ENCODE measurements around the gene AMY2B.

Gene AMY2B

GRCh38 chr1:103527331-103527730, 44.1 kb upstream of the AMY2B start:
- Histone ChIP-seq H4K91ac (ENCODE audit: low read depth, low read length) (no peak overlapping the region), H2BK120ac (ENCODE audit: insufficient read depth, low read length, poor library complexity) (no peak overlapping the region), H3K4me1 (ENCODE audit: control insufficient read depth in 1 of 2, insufficient read depth in 2 of 2, low read length in 2 of 2) (no peaks in the 10 kb centered on the region), H2AK5ac (ENCODE audit: low read length) (no peak overlapping the region), H3K4ac (ENCODE audit: low read depth, low read length) (no peak overlapping the region), H3K9ac (ENCODE audit: low read length) (no peak overlapping the region), H3K79me1 (ENCODE audit: low read length) (peaks cover 7% of the 10 kb centered on the region), H2BK5ac (ENCODE audit: low read depth, low read length, poor library complexity) (no peak overlapping the region), H4K8ac (ENCODE audit: low read depth, low read length) (no peak overlapping the region), H4K12ac (ENCODE audit: low read depth, low read length) (no peak overlapping the region), H3K18ac (ENCODE audit: low read length) (no peak overlapping the region), H3K36me3 (ENCODE audit: control insufficient read depth in 1 of 2, insufficient read depth in 2 of 2, low read length in 2 of 2) (peaks cover 2% of the 10 kb centered on the region in 2 experiments), H3K4me3 (ENCODE audit: low read depth, low read length) (no peak overlapping the region), H3K27me3 (ENCODE audit: insufficient read depth, low read length) (no peaks in the 10 kb centered on the region), H3K27ac (ENCODE audit: low read depth, low read length) (no peak overlapping the region), H3K4me2 (ENCODE audit: low read length) (no peak overlapping the region), H3K79me2 (ENCODE audit: control insufficient read depth, insufficient read depth, low read length, poor library complexity) (peaks cover 3% of the 10 kb centered on the region), H2BK12ac (ENCODE audit: low read length) (no peak overlapping the region), H3K14ac (ENCODE audit: low read length) (no peak overlapping the region), H2AFZ (ENCODE audit: insufficient read depth, low read length, poor library complexity) (no peak overlapping the region), H3K23ac (ENCODE audit: low read length) (no peak overlapping the region), H3K9me3 (ENCODE audit: insufficient read depth, low read depth, low read length) (no peaks in the 10 kb centered on the region)
- no CpG with 5 or more reads among the region's 2 CpGs for WGBS (ENCODE audit: extremely low coverage, insufficient coverage, insufficient read length)
- no peak for DNase-seq

GRCh38 chr1:103529746-103530145, 41.6 kb upstream of the AMY2B start:
- Histone ChIP-seq H2AK5ac (ENCODE audit: low read length) (no peak overlapping the region), H2AFZ (ENCODE audit: insufficient read depth, low read length, poor library complexity) (no peak overlapping the region), H4K8ac (ENCODE audit: low read depth, low read length) (no peak overlapping the region), H3K9me3 (ENCODE audit: insufficient read depth, low read depth, low read length) (no peaks in the 10 kb centered on the region), H3K14ac (ENCODE audit: low read length) (no peak overlapping the region), H3K27ac (ENCODE audit: low read depth, low read length) (no peak overlapping the region), H4K12ac (ENCODE audit: low read depth, low read length) (no peak overlapping the region), H3K9ac (ENCODE audit: low read length) (no peak overlapping the region), H3K4me3 (ENCODE audit: low read depth, low read length) (no peak overlapping the region), H3K4ac (ENCODE audit: low read depth, low read length) (no peak overlapping the region), H3K79me2 (ENCODE audit: control insufficient read depth, insufficient read depth, low read length, poor library complexity) (peaks cover 3% of the 10 kb centered on the region), H3K18ac (ENCODE audit: low read length) (no peak overlapping the region), H3K4me1 (ENCODE audit: control insufficient read depth in 1 of 2, insufficient read depth in 2 of 2, low read length in 2 of 2) (no peaks in the 10 kb centered on the region), H4K91ac (ENCODE audit: low read depth, low read length) (no peak overlapping the region), H3K36me3 (ENCODE audit: control insufficient read depth in 1 of 2, insufficient read depth in 2 of 2, low read length in 2 of 2) (peaks cover 2% of the 10 kb centered on the region in 2 experiments), H2BK5ac (ENCODE audit: low read depth, low read length, poor library complexity) (no peak overlapping the region), H3K23ac (ENCODE audit: low read length) (no peak overlapping the region), H3K4me2 (ENCODE audit: low read length) (no peak overlapping the region), H2BK12ac (ENCODE audit: low read length) (no peak overlapping the region), H2BK120ac (ENCODE audit: insufficient read depth, low read length, poor library complexity) (no peak overlapping the region), H3K27me3 (ENCODE audit: insufficient read depth, low read length) (no peaks in the 10 kb centered on the region), H3K79me1 (ENCODE audit: low read length) (peaks cover 7% of the 10 kb centered on the region)
- no peak for DNase-seq
- no CpG with 5 or more reads among the region's 8 CpGs for WGBS (ENCODE audit: extremely low coverage, insufficient coverage, insufficient read length)

- H4K8ac ChIP-seq (ENCODE audit: low read depth, low read length): no peak overlapping the region
- H3K36me3 ChIP-seq (ENCODE audit: control insufficient read depth in 1 of 2, insufficient read depth in 2 of 2, low read length in 2 of 2): peaks cover 6 to 14% of the 10 kb centered on the region in 2 experiments
- H4K91ac ChIP-seq (ENCODE audit: low read depth, low read length): no peak overlapping the region
- H3K18ac ChIP-seq (ENCODE audit: low read length): no peak overlapping the region
- H3K79me2 ChIP-seq (ENCODE audit: control insufficient read depth, insufficient read depth, low read length, poor library complexity): no peaks in the 10 kb centered on the region
- no peak overlapping the region for H3K4me3 ChIP-seq (ENCODE audit: low read depth, low read length)
- no CpG with 5 or more reads among the region's 2 CpGs for WGBS (ENCODE audit: extremely low coverage, insufficient coverage, insufficient read length)
- no peak overlapping the region for H2AK5ac ChIP-seq (ENCODE audit: low read length)
- no peak overlapping the region for H2BK120ac ChIP-seq (ENCODE audit: insufficient read depth, low read length, poor library complexity)
- no peaks in the 10 kb centered on the region for H3K79me1 ChIP-seq (ENCODE audit: low read length)
- no peak overlapping the region for H3K4ac ChIP-seq (ENCODE audit: low read depth, low read length)
- no peak overlapping the region for H3K9ac ChIP-seq (ENCODE audit: low read length)
- no peak overlapping the region for H2AFZ ChIP-seq (ENCODE audit: insufficient read depth, low read length, poor library complexity)
- H3K27ac ChIP-seq (ENCODE audit: low read depth, low read length): no peak overlapping the region
- H3K4me2 ChIP-seq (ENCODE audit: low read length): no peak overlapping the region
- H3K9me3 ChIP-seq (ENCODE audit: insufficient read depth, low read depth, low read length): no peaks in the 10 kb centered on the region
- H3K14ac ChIP-seq (ENCODE audit: low read length): no peak overlapping the region
- H3K23ac ChIP-seq (ENCODE audit: low read length): no peak overlapping the region
- no peak overlapping the region for H2BK5ac ChIP-seq (ENCODE audit: low read depth, low read length, poor library complexity)
- H3K27me3 ChIP-seq (ENCODE audit: insufficient read depth, low read length): no peaks in the 10 kb centered on the region
- H3K4me1 ChIP-seq (ENCODE audit: control insufficient read depth in 1 of 2, insufficient read depth in 2 of 2, low read length in 2 of 2): no peaks in the 10 kb centered on the region
- no peak overlapping the region for H4K12ac ChIP-seq (ENCODE audit: low read depth, low read length)
- no peak for DNase-seq
- no peak overlapping the region for H2BK12ac ChIP-seq (ENCODE audit: low read length)
These were observed 33.2 kb upstream of the AMY2B start for GRCh38 chr1:103538226-103538625.

- Histone ChIP-seq H3K79me2 (ENCODE audit: control insufficient read depth, insufficient read depth, low read length, poor library complexity) (no peaks in the 10 kb centered on the region), H4K12ac (ENCODE audit: low read depth, low read length) (no peak overlapping the region), H3K27me3 (ENCODE audit: insufficient read depth, low read length) (no peaks in the 10 kb centered on the region), H3K79me1 (ENCODE audit: low read length) (no peaks in the 10 kb centered on the region), H3K36me3 (ENCODE audit: control insufficient read depth in 1 of 2, insufficient read depth in 2 of 2, low read length in 2 of 2) (peaks cover 7 to 15% of the 10 kb centered on the region in 2 experiments), H3K14ac (ENCODE audit: low read length) (no peak overlapping the region), H3K4me3 (ENCODE audit: low read depth, low read length) (no peak overlapping the region), H3K9me3 (ENCODE audit: insufficient read depth, low read depth, low read length) (no peaks in the 10 kb centered on the region), H3K27ac (ENCODE audit: low read depth, low read length) (no peak overlapping the region), H4K8ac (ENCODE audit: low read depth, low read length) (no peak overlapping the region), H2BK12ac (ENCODE audit: low read length) (no peak overlapping the region), H4K91ac (ENCODE audit: low read depth, low read length) (no peak overlapping the region), H2BK120ac (ENCODE audit: insufficient read depth, low read length, poor library complexity) (no peak overlapping the region), H3K9ac (ENCODE audit: low read length) (no peak overlapping the region), H3K23ac (ENCODE audit: low read length) (no peak overlapping the region), H2BK5ac (ENCODE audit: low read depth, low read length, poor library complexity) (no peak overlapping the region), H2AFZ (ENCODE audit: insufficient read depth, low read length, poor library complexity) (no peak overlapping the region), H2AK5ac (ENCODE audit: low read length) (no peak overlapping the region), H3K4me2 (ENCODE audit: low read length) (no peak overlapping the region), H3K18ac (ENCODE audit: low read length) (no peak overlapping the region), H3K4me1 (ENCODE audit: control insufficient read depth in 1 of 2, insufficient read depth in 2 of 2, low read length in 2 of 2) (no peaks in the 10 kb centered on the region), H3K4ac (ENCODE audit: low read depth, low read length) (no peak overlapping the region)
- WGBS (ENCODE audit: extremely low coverage, insufficient coverage, insufficient read length): 89% methylated on average over 2 of the region's 3 CpGs
- DNase-seq: no peak
These were observed 30.0 kb upstream of the AMY2B start for GRCh38 chr1:103541431-103541830.

All from trophoblast cell (in vitro differentiated cells and primary cell).